Stimulated activated CD4-positive, alpha-beta T cell treated with anti-CD3 and anti-CD28 coated beads, Interleukin-15, amount 100 ng/mL, for 1 hour (primary cell): Measurements from ENCODE around the gene WFIKKN1.
"Not testable (repeated sequence)": the region's sequence is repeated elsewhere in the genome, so short reads cannot be mapped to it uniquely, and the experiment has no call there.

ENCODE experiments used
- DNase-seq, 2 donors: peaks; one replicate each; pipeline ENCODE4 v3.0.0-alpha.2; 2020; ENCODE audit warnings: low read depth in 1 of 2, low spot score in 1 of 2

WFIKKN1 gene

DNA sequence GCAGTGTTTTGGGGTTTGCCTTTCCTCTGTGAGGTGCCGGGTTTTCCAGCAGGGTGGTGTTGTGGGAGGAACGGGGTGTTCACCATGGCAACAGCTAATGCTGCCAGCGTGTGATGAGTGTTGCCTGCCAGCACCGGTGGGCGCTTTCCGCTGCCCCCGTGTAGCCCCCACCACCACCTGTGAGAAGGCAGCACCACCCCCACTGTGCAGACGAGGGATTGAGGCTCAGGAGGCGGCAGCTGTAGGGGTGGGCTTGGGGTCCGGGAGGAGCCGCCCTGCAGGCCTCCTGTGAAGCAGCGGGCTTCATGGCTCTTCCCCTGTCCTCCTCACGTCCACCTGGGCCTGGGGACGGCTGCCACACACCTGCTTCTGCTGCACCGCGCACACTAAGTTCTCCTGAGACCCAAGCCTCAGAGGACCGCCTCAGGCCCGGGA is 35.7 kb upstream of the WFIKKN1 start:
- DNase-seq = no peak

DNA sequence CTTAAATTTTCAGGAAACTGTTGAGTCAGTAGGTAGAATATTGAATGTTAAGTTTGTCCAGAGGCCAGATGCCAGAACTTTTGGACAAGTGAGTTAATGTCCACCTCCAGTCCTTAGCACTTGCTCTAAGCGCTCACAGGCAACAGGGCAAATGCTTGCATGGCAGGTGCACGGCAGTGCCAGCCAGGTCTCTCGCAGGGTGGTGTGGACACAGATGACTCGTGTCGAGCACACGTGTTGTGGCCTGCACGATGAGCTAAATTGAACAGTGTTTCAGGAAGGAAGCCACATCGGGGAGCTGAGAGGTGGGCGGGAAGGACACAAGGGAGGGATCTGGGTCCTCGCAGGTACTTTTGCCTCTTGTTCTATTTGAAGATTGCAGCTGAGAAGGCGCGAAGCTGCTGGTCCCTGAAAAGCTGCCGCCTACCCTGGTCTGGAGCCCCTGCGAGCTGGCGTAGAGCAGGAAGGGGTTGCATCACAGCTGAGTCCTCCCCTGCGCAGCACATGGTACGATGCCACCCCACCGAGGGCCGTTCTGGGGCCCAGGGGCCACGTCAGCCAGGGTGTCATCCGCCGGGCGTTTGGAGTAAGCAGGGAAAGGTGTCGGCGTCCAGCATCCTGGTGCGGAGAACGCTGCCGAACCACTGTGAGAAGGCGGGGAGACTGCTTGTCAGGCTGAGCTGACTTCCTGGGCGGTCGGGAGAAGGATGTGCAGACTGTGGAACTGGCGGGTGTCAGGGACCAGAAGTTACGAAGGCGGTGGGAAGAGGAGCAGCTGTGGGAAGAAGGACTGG is 34.6 kb upstream of the WFIKKN1 start:
- no peak for DNase-seq

DNA sequence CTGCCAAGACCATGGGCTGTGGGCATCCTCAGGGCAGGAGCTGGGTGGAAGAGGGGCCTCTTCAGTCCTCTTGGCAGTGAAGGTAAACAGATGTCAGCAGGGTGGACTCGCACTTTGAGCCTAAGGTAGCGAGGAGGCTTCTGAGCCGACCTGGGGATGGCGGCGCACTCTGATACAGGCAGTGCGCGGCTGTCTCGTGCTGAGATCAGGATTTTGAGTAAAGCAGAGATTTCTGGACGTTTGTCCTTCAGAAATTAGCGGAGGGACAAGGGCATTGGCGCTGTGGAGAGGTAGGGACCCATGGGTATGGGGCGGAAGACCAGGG is 34.1 kb upstream of the WFIKKN1 start:
- DNase-seq = no peak

DNA sequence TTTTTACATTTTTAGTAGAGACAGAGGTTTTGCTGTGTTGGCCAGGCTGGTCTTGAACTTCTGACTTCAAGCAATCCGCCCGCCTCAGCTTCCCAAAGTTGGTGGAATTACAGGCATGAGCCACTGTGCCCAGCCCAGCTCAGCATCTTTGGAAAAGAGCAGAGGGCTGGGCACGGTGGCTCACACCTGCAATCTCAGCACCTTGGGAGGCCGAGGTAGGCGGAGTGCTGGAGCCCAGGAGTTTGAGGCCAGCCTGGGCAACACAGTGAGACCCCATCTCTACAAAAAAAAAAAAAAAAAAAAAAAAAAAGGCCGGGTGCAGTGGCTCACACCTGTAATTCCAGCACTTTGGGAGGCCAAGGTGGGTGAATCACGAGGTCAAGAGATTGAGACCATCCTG is 33.1 kb upstream of the WFIKKN1 start:
- not testable (repeated sequence) for DNase-seq

DNA sequence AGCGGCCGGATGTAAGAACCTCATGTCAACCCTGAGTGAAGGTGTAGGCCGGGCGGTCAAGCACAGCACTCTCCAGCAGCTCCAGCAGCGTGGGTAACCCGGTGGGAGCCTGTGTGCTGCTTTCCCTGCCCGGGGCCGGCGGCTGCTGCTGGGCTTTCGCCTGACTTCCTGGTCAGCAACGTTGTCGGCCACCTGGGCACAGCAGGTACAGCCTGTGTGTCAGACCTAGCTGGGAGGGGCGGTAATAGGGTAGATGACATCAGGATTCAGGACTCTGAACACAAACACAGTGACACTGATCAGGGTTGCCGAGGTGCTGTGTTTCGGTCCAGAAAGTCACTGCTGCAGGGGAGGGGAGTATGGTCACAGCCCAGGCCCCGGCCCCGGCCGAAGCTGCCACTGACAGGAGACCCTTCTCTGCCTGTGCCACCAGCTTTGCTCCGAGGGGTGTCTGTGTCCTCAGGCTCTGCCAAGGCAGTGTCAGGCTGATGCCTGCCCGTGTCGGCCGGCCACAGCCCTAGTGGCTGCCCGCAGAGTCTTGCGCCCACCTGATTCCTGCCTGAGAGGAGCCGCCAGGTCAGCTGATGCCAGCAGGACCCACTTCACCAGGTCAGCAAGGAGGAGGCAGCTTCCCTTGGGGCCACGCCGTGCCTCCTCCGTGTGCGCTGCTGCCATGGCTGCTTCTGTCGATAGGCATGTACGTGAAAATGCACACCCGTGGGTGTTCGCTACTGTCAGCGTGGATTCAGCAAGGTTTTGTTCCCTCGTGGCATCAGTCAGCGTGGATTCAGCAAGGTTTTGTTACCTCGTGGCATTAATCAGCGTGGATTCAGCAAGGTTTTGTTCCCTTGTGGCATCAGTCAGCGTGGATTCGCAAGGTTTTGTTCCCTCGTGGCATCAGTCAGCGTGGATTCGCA is 31.7 kb upstream of the WFIKKN1 start:
- no peak for DNase-seq

DNA sequence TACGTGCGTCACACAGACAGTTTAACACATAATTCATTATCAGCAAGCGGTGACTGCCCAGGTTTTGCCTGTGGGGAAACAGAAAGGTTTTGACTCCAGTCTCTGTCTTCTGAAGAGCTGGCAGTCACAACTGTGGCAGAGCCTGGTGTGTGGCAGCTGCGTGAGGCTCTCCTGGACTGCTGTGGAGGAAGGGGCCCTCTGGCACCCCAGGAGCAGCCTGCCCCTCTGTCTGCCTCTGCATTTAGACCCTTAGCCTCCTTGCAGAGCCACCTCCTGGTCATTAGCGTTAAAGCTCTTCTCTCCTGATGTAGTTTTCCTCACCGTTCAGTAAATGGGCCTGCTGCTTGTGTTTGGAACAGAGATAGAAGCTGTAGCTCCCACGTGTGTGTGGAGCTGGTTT is 30.0 kb upstream of the WFIKKN1 start:
- no peak for DNase-seq

DNA sequence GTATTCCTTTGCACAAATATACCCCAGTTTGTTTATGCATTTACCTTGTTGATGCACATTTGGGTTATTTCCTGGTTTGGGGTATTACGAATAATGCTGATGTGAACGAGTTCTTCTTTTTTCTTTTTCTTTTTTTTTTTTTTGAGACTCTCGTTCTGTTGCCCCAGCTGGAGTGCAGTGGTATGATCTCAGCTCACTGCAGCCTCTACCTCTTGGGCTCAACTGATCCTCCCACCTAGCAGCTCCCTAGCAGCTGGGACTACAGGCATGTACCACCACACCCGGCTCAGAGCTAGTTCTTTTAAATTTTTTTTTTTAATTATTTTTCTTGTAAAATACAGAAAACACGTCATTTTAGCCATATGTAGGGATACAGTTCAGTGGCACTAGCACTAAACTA is 26.9 kb upstream of the WFIKKN1 start:
- no peak for DNase-seq

DNA sequence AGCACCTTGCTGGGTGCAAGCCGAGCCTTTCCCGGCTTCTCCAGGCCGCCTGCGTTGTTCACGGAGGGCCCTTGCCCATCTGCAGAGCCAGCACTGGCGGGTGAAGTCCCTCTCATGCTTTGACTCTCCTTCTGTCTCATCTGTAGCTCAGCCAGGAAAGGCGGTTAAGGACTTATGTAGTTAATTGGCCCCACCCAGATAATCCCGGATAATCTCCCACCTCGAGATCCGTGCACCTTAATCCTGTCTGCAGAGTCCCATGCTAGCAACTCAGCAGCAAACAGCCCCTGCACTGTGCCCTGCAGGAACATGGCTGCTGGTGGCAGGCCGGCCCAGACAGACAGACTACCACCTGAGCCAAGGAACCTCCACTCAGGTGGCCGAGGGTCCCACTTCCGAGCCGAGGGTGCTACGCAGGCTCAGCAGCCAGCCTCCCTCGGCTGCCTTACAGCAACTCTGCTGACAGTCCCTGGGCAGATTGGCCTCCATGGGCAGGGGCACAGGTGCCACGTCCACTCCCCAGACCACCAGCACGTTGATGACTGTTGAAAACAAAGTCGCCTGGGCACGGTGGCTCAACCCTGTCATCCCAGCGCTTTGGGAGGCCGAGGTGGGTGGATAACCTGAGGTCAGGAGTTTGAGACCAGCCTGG is 24.0 kb upstream of the WFIKKN1 start:
- DNase-seq = no peak

DNA sequence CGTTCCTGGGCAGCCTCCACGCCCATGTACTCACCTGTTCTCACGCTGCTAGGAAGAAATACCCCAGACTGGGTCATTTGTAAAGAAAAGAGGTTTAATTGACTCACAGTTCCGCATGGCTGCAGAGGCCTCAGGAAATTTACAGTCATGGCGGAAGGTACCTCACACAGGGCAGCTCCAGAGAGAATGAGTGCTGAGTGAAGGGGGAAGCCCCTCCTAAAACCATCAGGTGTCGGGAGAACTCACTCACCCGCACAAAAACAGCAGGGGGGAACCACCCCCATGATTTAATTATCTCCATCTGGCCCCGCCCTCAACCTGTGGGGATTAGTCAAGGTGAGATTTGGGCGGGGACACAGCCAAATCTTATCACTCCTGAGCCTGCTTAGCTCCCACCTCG is 22.8 kb upstream of the WFIKKN1 start:
- no peak for DNase-seq

DNA sequence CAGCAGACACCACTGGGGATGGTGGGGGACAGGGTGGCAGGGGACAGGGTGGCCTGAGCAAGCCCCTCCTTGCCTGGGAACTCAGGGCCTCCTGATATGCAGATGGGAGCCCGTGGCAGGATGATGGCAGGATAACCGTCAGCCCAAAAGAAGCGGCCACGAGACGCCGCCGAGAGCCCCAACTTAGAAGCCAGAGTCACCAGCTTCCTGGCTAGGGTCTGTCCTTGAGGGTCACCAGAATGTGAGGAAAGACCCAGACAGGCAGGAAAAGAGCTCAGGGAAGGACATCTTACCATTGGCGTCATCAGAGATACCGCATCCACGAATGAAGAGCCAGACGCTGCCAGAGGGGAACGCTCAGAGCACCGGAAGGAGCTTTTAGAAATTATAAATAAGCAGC is 21.5 kb upstream of the WFIKKN1 start:
- DNase-seq = no peak

DNA sequence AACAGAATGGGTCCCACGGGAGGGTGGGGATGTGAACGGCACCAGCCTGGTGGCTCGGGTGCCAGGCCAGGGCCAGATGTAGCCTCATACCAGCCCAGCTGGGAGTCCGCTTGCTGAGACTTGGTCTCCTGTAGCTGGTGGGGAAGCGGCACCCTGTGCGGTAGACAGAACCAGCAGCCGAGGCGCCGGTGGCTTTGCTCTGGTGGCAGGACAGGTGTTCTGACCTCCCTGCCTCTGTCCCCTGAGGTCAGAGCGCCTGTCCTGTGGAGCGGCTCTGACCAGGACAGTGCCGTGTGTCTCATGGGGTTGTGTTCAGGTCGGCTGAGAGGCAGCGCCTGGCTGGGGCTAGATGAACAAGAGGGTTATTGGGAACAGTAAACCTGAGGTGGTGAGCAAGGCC is 20.8 kb upstream of the WFIKKN1 start:
- DNase-seq = no peak

DNA sequence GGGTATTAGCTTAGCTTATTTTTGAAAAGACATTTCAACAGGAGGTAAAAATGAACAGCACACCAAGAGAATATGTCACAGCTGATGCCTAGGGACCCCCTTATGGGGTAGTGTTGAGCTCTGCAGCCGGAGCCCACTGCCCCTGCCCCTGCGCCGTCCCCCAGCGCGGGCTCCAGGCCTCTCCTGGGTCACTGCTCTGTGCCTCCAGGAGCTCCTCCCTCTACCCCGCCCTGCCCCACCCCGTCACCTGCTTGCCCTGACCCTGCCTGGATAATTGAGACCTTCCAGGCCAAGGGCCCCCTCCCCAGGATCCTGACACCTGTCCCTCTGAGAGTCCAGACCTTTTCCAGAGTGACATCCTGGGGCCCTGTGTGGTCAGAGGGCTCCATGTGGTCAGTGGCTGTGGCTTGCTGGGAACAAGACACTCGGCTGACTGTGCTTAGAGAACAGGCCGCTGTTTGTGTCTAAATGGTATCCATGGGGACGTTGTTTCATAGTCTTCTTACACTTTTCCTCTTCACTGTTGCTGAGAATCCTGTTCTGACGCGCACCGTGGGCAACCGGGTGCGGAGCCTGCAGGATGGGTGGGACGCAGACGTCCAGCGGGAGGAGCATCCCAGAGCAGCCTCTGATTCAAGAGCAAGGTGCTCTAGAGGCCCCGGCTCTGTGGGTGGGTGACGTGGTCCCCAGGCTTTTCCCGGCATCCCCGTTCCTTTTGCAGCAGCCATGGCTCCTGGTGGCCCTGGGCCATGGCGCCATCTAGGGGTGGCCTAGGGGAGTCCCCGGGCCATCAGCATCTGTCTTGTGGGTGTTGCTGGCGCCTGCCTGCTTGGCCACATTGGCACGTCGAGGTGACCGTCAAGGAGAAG is 20.0 kb upstream of the WFIKKN1 start:
- DNase-seq = peak; percentile 31 to 36

DNA sequence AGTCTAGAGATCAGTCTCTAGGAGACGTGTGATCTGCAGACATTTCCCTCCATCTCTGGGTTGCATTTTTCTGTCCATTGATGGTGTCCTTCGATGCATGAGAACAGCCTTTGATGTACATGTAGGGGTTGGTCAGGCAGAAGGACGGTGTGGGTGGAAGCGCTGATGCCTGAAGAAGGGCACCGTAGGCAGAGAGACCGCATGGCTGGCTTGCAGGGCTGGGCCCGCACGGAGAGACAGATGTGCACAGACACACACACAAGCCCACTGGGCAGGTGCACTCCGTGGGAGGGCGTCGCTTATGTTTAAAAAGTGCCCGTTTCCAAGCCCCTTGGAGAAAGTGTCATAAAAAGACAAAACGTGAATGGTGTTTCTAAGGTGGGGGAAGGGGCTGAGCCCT is 15.7 kb upstream of the WFIKKN1 start:
- no peak for DNase-seq

DNA sequence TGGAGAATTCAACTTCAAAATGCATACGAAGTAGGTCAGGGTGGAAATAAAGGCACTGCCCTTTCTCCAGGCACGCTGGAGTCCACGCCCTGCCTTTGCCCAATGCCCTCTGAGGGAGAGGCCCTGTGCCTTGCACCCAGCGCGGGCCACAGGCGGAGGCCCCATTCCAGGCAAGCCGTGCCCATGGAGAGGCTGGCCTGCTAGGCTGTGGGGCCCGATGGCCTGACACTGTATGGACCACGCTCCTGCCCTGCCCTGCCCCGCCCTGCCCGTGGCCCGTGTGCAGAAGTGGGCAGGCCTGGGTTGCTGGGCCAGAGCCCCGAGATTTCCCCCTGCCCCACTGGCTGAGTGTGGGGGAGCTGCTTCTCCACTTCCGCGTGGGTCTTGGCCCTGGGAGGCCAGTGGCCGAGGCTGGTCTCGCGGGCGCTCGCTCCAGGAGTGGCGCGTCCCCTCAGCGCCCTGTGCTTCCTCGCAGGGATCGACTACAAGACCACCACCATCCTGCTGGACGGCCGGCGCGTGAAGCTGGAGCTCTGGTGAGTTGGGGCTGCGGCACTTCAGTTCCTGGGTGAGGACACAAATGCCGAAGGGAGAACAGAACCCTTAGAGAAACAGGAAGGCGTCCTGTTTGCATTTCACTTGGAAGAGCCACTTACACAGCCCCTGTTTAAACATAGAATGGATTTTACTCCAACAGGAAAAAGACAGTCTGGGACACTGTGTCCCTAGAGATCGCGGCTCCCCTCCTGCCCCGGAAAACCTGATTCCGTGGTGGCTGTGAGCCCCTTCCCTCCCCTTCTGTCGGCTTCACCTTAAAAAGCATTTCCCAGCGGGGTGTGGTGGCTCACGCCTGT is 13.8 kb upstream of the WFIKKN1 start:
- no peak for DNase-seq

DNA sequence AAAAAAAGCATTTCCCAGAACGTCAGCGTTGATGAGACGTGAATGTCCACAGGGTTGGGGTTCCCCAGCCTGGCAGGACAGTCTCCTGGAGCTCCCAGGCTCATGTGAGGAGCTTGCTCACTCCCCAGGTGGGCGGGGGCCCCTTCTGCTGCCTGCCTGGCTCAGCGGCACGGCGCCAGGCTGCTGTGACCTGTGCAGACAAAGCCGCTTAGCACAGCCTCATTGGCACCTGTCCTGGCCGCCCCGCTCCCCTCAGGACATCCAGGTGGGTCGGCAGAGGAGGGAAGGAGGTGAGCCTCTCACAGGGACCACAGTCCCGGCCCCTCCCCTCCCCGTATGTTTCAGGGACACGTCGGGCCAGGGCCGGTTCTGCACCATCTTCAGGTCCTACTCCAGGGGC is 12.9 kb upstream of the WFIKKN1 start:
- DNase-seq = no peak

DNA sequence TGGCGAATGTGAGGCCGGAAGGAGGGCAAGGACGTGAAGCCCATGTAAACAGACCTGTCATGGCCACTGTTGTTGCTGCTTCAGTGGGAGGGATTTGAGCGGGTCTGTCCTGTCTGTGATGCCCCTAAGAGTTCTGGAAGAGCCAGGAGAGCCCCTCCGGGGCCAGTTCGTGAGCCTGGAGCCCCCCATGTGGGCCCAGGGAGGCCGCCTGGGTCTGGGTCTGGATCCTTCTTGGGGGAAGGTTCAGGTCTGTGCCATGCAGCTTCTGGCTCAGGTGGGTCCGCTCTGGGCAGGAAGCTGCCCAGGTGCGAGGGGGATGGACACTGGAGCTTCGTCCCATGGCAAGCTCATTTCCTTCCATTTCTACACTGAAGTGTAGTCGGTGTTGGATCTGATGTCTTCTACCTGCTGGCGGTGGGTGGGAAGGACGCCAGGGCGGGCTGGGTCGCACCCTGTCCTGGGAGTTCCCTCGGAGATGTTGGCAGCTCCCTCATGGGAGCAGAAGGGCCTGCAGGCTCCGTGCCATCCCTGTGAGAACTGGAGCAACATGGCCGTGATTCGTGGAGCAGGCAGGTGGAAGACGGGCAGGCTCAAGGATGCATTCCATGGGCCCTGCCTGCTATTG is 11.2 kb upstream of the WFIKKN1 start:
- DNase-seq = no peak

DNA sequence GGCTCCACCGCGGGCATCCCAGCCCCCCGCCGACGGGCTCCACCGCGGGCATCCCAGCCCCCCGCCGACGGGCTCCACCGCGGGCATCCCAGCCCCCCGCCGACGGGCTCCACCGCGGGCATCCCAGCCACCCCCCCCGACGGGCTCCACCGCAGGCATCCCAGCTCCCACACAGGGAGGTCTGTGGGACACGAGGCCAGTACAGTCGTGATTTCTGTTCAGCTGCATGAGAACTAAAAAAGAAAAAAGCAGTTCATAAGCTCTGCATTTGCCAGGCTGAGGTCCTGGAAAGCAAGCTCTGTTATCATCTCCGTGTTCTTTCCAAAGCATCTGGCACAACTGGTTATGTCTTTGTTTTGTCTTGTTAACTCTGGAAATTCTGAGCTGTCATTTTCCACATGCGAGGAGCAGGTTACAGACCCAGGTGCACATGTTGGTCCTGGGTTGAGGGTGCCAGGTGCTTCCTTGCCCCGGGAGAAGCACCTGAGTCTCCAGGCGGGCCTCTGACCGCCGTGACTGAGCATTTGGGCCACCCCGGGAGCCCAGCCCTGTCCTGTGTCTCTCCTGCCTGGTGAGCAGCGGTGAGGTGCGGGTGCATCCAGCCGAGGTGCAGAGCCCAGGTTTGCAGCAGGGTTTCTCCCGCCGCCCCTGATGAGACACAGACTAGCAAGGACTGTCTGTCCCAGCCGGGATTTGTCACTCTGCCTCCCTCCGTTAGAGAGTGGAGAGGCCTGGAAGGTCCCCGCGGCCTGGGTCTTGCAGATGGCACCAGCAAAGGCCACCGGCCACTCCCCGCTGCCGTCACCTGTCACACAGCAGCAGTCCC is 9.9 kb upstream of the WFIKKN1 start:
- DNase-seq = no peak

DNA sequence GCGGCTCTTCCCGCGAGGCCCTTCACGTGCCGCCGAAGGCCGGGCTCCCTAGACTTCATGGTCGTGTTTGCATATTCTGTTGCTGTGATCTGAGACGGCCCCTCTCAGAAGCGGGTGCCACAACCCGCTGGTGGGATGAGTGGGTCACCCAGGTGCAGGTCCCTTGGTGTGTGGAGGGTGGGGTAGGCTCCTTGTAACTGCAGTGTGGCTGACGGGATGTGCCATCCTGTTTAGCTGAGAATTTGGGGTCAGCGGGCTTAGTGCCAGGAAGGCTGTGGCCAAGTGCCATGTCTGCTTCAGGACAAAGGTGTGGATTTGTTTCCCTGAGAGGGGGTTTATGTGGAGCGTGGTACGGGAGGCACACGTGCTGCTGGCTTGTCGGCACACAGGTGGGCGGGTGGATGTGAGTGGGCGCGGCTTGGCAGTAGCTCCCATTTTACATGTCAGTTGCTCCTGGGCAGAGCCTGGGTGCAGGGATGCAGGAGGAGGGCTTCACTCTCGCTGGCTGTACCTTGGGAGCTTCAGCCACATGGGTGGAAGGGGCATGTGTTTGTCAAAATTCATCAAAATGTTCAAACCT is 9.2 kb upstream of the WFIKKN1 start:
- no peak for DNase-seq

DNA sequence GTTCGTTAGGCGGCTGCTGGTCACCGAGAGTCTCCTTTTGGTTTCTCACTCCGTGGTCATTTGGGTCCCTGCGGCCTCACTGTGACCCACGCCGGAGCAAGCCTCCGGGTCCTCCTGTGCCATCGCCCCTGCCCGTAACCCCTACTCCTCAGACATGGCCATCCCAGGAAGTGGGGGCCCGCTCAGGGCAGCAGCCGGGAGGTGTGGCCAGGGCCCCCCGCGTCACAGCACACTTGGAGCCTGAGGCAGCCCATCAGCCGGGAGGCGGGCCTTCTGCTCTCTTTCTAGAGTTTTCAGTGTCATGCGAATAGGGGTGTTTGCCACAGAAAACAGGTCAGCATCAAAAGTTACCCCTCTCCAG is 7.9 kb upstream of the WFIKKN1 start:
- no peak for DNase-seq
